IMR-90 (cell line): ENCODE measurements around the gene STK10. TPM values are rescaled to one million over a fixed set of nuclear protein-coding genes. Genes with fewer than 3 reads are reported as not detected.

Experiments
- ATAC-seq: fragments of 200-7000 bp; cut with Tn5 transposase; 2 replicates; pipeline ENCODE4 v1.9.1; 2020; ENCODE audit warnings: low read depth, mild to moderate bottlenecking, moderate library complexity
- BruUV-seq: library from RNA; stranded (reverse); fragments of 400-500 nt; replicated peaks from 2 replicates; lab custom pipeline; 2021; lab: Mats Ljungman, UMichigan
- CTCF ChIA-PET: fragments of 300-600 bp; formaldehyde crosslinking; extraction: SDS; loops from one replicate; lab custom pipeline; 2021; ENCODE audit warnings: antibody characterized with exemption; lab: Yijun Ruan, JAX
- POLR2A ChIA-PET: fragments of 300-600 bp; sonication (Branson Sonifier 250); formaldehyde crosslinking; loops from one replicate; lab custom pipeline; 2022; ENCODE audit warnings: antibody characterized with exemption; ENCODE audit not compliant: unreplicated experiment; lab: Charles Lee
- DNase-seq: peaks from one replicate; pipeline ENCODE4 v3.0.0; 2013
- H2AFZ ChIP-seq: replicated peaks from 2 replicates; pipeline ENCODE3; 2013; ENCODE audit warnings: low read length, mild to moderate bottlenecking; ENCODE audit not compliant: poor library complexity
- H2AK5ac ChIP-seq: 2 replicates; pipeline ENCODE4 v1.6.1; 2013; ENCODE audit warnings: low read depth, low read length, inconsistent platforms
- H2AK9ac ChIP-seq: replicated peaks from 2 replicates; pipeline ENCODE3; 2013; ENCODE audit warnings: mild to moderate bottlenecking, low read depth, low read length, moderate library complexity; ENCODE audit not compliant: poor library complexity
- H2BK120ac ChIP-seq: 2 replicates; pipeline ENCODE4 v1.6.1; 2013; ENCODE audit warnings: low read depth, low read length, inconsistent platforms
- H2BK15ac ChIP-seq: 3 replicates; pipeline ENCODE4 v1.6.1; 2013; ENCODE audit warnings: low read depth, low read length, inconsistent platforms
- H2BK20ac ChIP-seq: 2 replicates; pipeline ENCODE4 v1.6.1; 2013; ENCODE audit warnings: low read depth, mild to moderate bottlenecking, inconsistent platforms, low read length, moderate library complexity
- H2BK5ac ChIP-seq: 2 replicates; pipeline ENCODE4 v1.6.1; 2013; ENCODE audit warnings: mild to moderate bottlenecking, low read depth, low read length, inconsistent platforms; ENCODE audit not compliant: poor library complexity, severe bottlenecking
- H3K14ac ChIP-seq: replicated peaks from 2 replicates; pipeline ENCODE4 v1.6.1; 2013; ENCODE audit warnings: low read depth, low read length, inconsistent platforms
- H3K18ac ChIP-seq: 2 replicates; pipeline ENCODE4 v1.6.1; 2013; ENCODE audit warnings: low read depth, low read length, control low read depth
- H3K23ac ChIP-seq: 2 replicates; pipeline ENCODE4 v1.6.1; 2013; ENCODE audit warnings: low read depth, low read length, inconsistent platforms
- H3K27ac ChIP-seq: 2 replicates; pipeline ENCODE4 v1.5.1; 2013; ENCODE audit warnings: mild to moderate bottlenecking, control low read depth, low read length; ENCODE audit not compliant: insufficient read depth
- H3K27me3 ChIP-seq: 2 replicates; pipeline ENCODE4 v1.6.1; 2013; ENCODE audit warnings: low read length; ENCODE audit not compliant: control insufficient read depth, insufficient read depth
- H3K36me3 ChIP-seq: 2 replicates; pipeline ENCODE4 v1.6.1; 2013; ENCODE audit warnings: low read length, mixed read lengths; ENCODE audit not compliant: control insufficient read depth, insufficient read depth
- H3K4ac ChIP-seq: 2 replicates; pipeline ENCODE4 v1.6.1; 2013; ENCODE audit warnings: low read depth, low read length, inconsistent platforms
- H3K4me1 ChIP-seq: 2 replicates; pipeline ENCODE4 v1.6.1; 2013; ENCODE audit warnings: low read length, mixed read lengths; ENCODE audit not compliant: control insufficient read depth, insufficient read depth
- H3K4me2 ChIP-seq: 2 replicates; pipeline ENCODE4 v1.6.1; 2013; ENCODE audit warnings: low read depth, mild to moderate bottlenecking, control low read depth, low read length, moderate library complexity
- H3K4me3 ChIP-seq: 2 replicates; pipeline ENCODE4 v1.5.1; 2013; ENCODE audit warnings: low read depth, mild to moderate bottlenecking, control low read depth, low read length, moderate library complexity; ENCODE audit not compliant: insufficient read depth
- H3K56ac ChIP-seq: 2 replicates; pipeline ENCODE4 v1.6.1; 2013; ENCODE audit warnings: low read length, inconsistent platforms; ENCODE audit not compliant: insufficient read depth; ENCODE audit errors: extremely low read depth
- H3K79me1 ChIP-seq, 2 experiments: 2 replicates each; pipeline ENCODE4 v1.6.1; 2013; ENCODE audit warnings: low read length in 2 of 2, inconsistent platforms in 1 of 2, low read depth in 1 of 2
- H3K9ac ChIP-seq: 2 replicates; pipeline ENCODE4 v1.6.1; 2013; ENCODE audit warnings: low read depth, low read length, control low read depth
- H3K9me1 ChIP-seq: 2 replicates; pipeline ENCODE4 v1.6.1; 2013; ENCODE audit warnings: low read length, inconsistent platforms; ENCODE audit not compliant: insufficient read depth
- H3K9me3 ChIP-seq: 2 replicates; pipeline ENCODE4 v1.6.1; 2013; ENCODE audit warnings: low read length; ENCODE audit not compliant: control insufficient read depth, insufficient read depth
- H4K20me1 ChIP-seq: 2 replicates; pipeline ENCODE4 v1.6.1; 2013; ENCODE audit warnings: low read length, inconsistent platforms; ENCODE audit not compliant: insufficient read depth
- H4K5ac ChIP-seq: 2 replicates; pipeline ENCODE4 v1.6.1; 2013; ENCODE audit warnings: mild to moderate bottlenecking, low read depth, low read length, control low read depth
- H4K8ac ChIP-seq, 2 experiments: 2 replicates each; pipeline ENCODE4 v1.6.1; 2013; ENCODE audit warnings: low read depth in 2 of 2, low read length in 2 of 2, control low read depth in 1 of 2, inconsistent platforms in 1 of 2
- H4K91ac ChIP-seq: 2 replicates; pipeline ENCODE4 v1.6.1; 2013; ENCODE audit warnings: low read depth, low read length, inconsistent platforms; ENCODE audit not compliant: insufficient read depth
- CHD1 ChIP-seq: IDR thresholded peaks from 2 replicates; pipeline ENCODE4 v1.6.1; 2012; ENCODE audit warnings: low read depth, low read length, improper control_type of control experiment
- FOS ChIP-seq: fragments of 150-350 bp; IDR thresholded peaks from 2 replicates; pipeline ENCODE4 v1.6.1; 2016; ENCODE audit warnings: low read depth, low read length
- RAD21 ChIP-seq: IDR thresholded peaks from 2 replicates; pipeline ENCODE4 v1.6.1; 2012; ENCODE audit warnings: low read length, improper control_type of control experiment
- RCOR1 ChIP-seq: IDR thresholded peaks from 2 replicates; pipeline ENCODE4 v1.6.1; 2012; ENCODE audit warnings: mild to moderate bottlenecking, low read length, improper control_type of control experiment; ENCODE audit not compliant: insufficient replicate concordance
- RFX5 ChIP-seq: IDR thresholded peaks from 2 replicates; pipeline ENCODE4 v1.8.0; 2012; ENCODE audit warnings: low read depth, mild to moderate bottlenecking, low read length, moderate library complexity
- WGBS, 2 experiments: methylation state at CpG; one replicate each; pipeline versions ENCODE4 v1.1.5 to v1.1.7; 2013; ENCODE audit warnings: missing lambda C conversion rate in 2 of 2; ENCODE audit not compliant: insufficient read length in 1 of 2; ENCODE audit errors: extremely low coverage in 2 of 2; 5-methylcytosine and 5-hydroxymethylcytosine counted together
- dilution Hi-C: fragments of 300-500 bp; cut with HindIII; formaldehyde crosslinking; loops from one replicate; pipeline ENCODE4 v1.14.3; 2018; ENCODE audit warnings: low sequenced_read_pairs; ENCODE audit not compliant: unreplicated experiment
- in situ Hi-C: fragments of 300-500 bp; cut with MboI; formaldehyde crosslinking; loops from 3 replicates; pipeline ENCODE4 v1.14.3; 2019; ENCODE audit warnings: low sequenced_read_pairs, inconsistent platforms, mixed read lengths
- intact Hi-C: fragments of 100-400 bp; cut with micrococcal nuclease; formaldehyde crosslinking; loops from 2 replicates; pipeline ENCODE4 v1.10.0; 2022
- polyA plus RNA-seq, 3 experiments: library from polyadenylated mRNA; depleted of rRNA; stranded (reverse); fragments of >200 nt; gene quantifications; 2 replicates each; pipeline ENCODE4 v1.2.3, GENCODE V29; 2012; ENCODE audit warnings: low replicate concordance in 1 of 3
- total RNA-seq: library from RNA; depleted of rRNA; stranded (reverse); fragments of >200 nt; gene quantifications from 2 replicates; pipeline ENCODE4 v1.2.3, GENCODE V29; 2012

The STK10 gene
- total and polyA plus RNA-seq, 2 of the 4 experiments (the other 2 are of a cell fraction): 15.4 to 18.5 TPM

GRCh38 chr5:172102218-172102870 lies 85.7 kb downstream of the STK10 start:
- peak overlapping the region; percentile 21 to 94; a peak in 3 of 4 replicates for H4K8ac ChIP-seq
- peak overlapping the region; percentile 32; the same call in 1 of the 2 replicates for H3K4me2 ChIP-seq
- H3K27me3 ChIP-seq: no peaks in the 10 kb centered on the region
- H3K27ac ChIP-seq: peak overlapping the region; percentile 79
- peaks cover 35% of the 10 kb centered on the region for H3K4me1 ChIP-seq
- peak overlapping the region; percentile 94 for H3K18ac ChIP-seq
- no peak overlapping the region for H3K56ac ChIP-seq
- H3K4ac ChIP-seq: peak overlapping the region; percentile 99
- no TSS peak for BruUV-seq
- H2BK120ac ChIP-seq: peak overlapping the region; percentile 99
- H3K9me3 ChIP-seq: no peaks in the 10 kb centered on the region
- H3K36me3 ChIP-seq: peaks cover 12% of the 10 kb centered on the region
- no peak overlapping the region for H3K9ac ChIP-seq
- ATAC-seq (no peak), DNase-seq (no peak)
- no peak for TF ChIP-seq RFX5
- TF ChIP-seq RAD21: no peak
- no peak for TF ChIP-seq FOS
- TF ChIP-seq CHD1: no peak
- TF ChIP-seq RCOR1: no peak
- peaks cover 4% of the 10 kb centered on the region; the same call in 1 of the 2 replicates for H4K20me1 ChIP-seq
- H2BK20ac ChIP-seq: peak overlapping the region; percentile 97
- peak overlapping the region; percentile 86; the same call in 2 of the 3 replicates for H2BK15ac ChIP-seq
- H3K4me3 ChIP-seq: no peak overlapping the region
- dilution Hi-C loops: no loop called here
- in situ Hi-C loops: loop anchor here (5.0 to 10.0 kb wide), 2 partner anchors 85 to 182 kb away; partner anchors contain the start of genes STK10 and UBTD2
- peak overlapping the region; percentile 98 for H3K14ac ChIP-seq
- peak overlapping the region; percentile 91; the same call in 1 of the 2 replicates for H3K23ac ChIP-seq
- peak overlapping the region; percentile 82 for H2BK5ac ChIP-seq
- WGBS, 2 experiments: 91% methylated on average over 14 of the region's 22 CpGs; no CpG with 5 or more reads in 1 of the 2 experiments
- peak overlapping the region; percentile 100 for H2AK5ac ChIP-seq
- peak overlapping the region; percentile 95 for H4K91ac ChIP-seq
- peaks cover 27% of the 10 kb centered on the region for H3K9me1 ChIP-seq
- intact Hi-C loops: loop anchor here (10.0 kb wide), 2 partner anchors 252 to 352 kb away; partner anchors contain the start of gene SH3PXD2B
- peak overlapping the region; percentile 91 for H2AK9ac ChIP-seq
- ChIA-PET POLR2A (no interaction called here), CTCF (no interaction called here)
- H2AFZ ChIP-seq: peak overlapping the region; percentile 63
- peak overlapping the region; percentile 93 for H4K5ac ChIP-seq
- H3K79me1 ChIP-seq: peaks cover 13 to 61% of the 10 kb centered on the region in 2 experiments; a peak in 3 of 4 replicates
